HG03342 (cell line): ENCODE results near the gene SH3RF3.
"Not testable (repeated sequence)": the region's sequence is repeated elsewhere in the genome, so short reads cannot be mapped to it uniquely, and the experiment has no call there.

Experiments used
- ATAC-seq: cut with Tn5 transposase; IDR thresholded peaks from one replicate; pipeline ENCODE4 v1.9.1; 2021; ENCODE audit warnings: mild to moderate bottlenecking, moderate library complexity; ENCODE audit not compliant: unreplicated experiment

Gene SH3RF3

DNA sequence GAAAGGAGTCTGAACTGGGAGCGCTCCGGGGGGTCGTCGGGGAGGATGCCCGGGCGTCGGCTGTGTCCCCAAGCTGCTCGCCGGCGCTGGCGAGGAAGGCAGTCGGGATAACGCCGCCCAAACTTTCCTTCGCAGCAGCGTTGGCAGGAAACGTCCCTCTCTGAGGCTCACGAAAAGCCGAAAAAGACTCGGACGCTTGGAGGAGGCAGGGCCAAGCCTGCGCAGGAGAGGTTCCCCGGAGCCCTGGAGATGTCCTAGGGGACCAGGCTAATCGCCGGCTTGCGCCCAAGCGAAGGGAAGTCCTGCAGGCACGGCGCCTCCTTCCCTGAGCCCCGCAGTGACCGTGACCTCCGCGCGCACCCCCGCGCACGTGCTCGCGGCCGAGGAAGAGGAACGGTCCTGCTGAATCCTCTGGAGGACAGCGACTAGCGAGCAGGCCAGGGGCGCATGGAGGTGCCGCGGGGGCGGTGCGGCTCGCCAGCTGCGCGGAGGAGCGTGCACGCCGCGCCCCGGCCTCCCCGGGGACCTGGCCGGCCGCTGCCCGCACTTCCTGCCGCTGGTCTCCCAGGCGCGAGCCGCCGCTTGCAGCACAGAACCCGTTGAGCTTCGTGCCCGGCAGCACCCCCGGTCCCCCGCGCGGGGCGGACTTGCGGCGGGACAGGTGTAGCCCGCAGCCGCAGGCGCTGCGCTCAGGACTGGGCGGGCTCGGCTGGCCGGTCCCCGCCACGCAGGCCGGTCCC, at the start of gene SH3RF3:
Gene SH3RF3, plus strand, starts transcription at position 590 of the 740 bp plus-strand sequence.
- ATAC-seq: peak; percentile 21

GRCh38 chr2:109079590-109079989, 49.4 kb upstream of the SH3RF3 start:
- no peak for ATAC-seq

DNA sequence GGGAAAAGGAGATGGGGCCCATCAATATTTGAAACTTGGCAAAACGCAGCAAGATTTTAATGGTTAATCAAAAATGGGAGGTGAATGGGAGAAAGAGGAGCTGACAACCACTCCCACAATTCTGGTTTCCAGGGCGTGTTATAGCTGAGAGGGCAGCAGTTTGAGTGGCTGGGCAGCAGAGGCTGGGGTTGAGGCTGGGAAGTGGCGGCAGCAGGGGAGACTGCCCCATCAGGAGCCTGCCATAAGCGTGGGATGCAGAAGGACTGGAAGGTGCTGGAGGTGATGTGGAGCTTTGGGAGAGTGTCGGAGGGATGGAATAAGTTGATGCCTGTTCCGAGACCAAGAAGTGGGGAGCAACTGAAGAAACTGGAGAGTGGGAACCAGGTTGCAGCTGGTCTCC, 48.9 kb upstream of the SH3RF3 start:
- no peak for ATAC-seq

DNA sequence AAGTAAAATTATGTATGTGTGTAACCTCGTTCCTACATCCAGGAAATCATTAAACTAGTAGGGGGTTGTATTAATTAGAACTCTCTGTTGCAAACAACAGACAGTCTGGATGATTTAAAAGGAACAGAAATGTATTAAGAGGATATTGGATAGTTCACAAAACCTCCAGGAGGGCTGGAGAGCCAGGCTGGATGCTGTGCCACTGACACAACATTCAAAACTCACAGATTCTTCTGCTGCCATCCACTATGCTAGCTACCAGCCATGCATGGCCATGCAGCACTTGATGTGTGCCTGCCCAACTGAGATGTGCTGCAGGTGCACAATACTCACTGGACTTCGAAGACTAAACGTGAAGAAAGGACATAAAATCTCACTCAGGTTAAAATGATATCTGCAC, 48.2 kb upstream of the SH3RF3 start:
- no peak for ATAC-seq

GRCh38 chr2:109081374-109081773, 47.6 kb upstream of the SH3RF3 start:
- ATAC-seq: no peak

DNA sequence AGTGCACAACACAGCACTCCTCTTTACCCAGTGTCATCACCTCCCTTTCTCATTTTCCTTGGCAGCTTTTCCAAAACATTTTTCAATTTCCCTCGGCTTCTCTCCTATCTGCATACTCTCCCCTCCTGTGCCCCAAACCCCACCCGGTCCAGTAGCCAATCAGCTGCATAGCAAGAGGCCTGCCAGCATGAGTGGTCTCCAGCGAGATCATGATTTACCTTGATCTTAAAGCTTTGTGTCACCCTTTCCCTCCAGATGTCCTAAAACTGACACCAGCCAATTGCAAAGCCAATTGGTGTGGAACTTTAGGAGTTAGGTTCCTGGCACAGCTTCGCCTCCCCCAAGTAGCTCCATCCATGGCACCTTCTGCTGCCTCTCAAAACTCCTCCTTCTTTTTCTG, 45.2 kb upstream of the SH3RF3 start:
- ATAC-seq: no peak

GRCh38 chr2:109084341-109084740, 44.7 kb upstream of the SH3RF3 start:
- no peak for ATAC-seq

DNA sequence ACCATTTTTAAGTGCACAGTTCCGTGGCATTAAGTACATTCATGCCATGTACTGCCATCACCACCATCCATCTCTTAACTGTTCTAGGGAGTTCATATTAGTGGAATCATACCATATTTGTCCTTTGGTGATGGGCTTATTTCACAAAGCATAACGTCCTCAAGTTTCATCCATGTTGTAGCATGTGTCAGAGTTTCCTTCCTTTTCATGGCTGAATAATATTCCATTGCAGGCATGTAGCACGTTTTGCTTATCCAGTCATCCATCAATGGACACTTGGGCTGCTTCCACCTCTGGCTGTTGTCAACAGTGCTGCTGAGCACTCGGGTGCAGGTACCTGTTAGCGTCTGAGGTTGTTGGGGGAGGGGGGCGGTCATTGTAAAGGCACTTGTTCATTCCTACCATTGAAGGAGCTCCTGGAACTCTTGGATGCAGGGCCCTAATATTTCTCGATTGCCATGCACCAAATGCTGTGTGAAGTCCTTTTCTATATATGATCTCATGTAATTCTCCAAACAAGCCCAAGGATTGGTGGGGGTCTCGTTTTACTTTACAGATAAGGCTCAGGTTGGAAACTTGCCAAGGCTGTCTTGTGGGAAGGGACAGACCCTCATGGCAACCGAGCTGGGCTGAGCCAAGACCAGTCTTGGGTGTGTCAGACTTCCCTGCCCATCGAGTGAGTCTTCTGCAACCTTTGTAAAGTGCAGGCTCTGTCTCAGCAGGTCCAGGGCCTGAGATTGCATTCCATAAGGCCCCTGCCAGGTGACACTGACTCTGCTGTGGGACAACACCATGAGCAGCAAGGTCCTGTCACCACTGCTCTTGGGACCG, 42.9 kb upstream of the SH3RF3 start:
- no peak for ATAC-seq

- no peak for ATAC-seq
These were observed 42.3 kb upstream of the SH3RF3 start for GRCh38 chr2:109086743-109087020.

GRCh38 chr2:109087055-109087663, 41.8 kb upstream of the SH3RF3 start:
- no peak for ATAC-seq

DNA sequence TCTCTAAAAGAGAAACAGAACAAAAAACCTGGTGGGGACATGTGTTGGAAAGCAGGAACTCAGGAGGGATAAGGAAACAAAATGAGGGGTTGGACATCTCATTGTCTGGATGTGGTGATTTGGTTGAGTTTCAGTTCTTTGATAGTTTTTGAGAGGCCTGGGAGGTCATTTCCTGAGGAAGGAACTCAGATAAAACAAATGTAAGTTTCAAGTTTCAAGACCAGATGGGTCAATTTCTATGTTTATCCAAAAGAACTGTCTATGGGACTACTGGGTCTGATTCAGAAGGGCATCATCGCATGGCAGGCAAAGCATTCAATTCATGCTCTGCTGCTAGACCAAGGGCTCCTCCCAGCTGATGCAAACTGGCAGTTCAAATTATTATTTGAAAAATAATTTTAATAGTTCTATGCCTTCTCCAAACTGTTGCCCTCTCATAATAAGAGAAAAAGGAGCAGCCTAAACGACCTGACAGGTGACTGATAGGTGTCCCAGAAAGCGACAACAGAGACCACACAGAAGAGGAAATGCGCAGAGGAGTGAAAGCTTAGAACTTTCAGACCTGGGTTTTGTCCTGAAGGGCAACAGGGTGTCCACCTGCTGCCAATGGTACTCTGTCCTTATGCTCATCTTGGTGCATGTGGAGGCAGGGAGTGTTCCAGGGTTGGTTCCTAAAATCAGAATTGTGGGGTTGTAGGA, 39.3 kb upstream of the SH3RF3 start:
- ATAC-seq: no peak

GRCh38 chr2:109091526-109091925, 37.5 kb upstream of the SH3RF3 start:
- no peak for ATAC-seq

DNA sequence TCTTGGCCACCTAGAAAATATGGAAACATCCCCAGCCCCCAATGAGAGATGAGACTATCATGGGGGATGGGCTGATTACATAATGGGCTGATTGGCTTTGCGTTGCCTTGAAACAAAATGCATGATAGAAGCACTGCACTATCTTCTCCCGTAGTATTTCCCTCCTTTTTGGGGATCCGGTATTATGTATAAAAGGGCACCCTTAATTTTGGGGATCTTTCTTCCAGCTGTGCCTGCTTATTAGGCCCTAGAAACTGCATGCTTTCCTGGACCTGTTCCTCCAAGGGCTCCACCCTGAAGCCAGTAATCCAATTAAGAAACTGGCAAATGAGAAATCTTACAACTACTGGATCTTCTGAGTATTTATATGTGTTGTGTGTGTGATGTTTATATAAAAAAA, 34.9 kb upstream of the SH3RF3 start:
- no peak for ATAC-seq

- ATAC-seq: no peak
These were observed 30.6 kb upstream of the SH3RF3 start for GRCh38 chr2:109098251-109098920.

DNA sequence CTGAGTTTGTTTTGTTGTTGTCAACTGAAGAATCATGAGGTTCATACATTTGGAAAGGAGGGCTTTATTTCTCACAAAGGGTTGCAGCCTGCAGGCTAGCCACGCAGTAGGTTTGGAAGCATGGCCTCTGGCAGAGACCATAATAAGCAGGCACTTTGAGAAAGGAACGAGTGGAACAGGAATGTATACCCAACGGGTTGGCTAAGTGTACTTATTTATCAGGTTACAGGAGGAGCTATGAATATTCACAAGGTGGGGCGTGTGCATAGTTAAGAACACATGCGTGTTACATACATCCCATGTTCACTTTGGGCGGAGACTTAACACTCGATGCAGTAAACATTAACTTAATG, 30.1 kb upstream of the SH3RF3 start:
- ATAC-seq: no peak

- no peak for ATAC-seq
These were observed 26.3 kb upstream of the SH3RF3 start for GRCh38 chr2:109102588-109103233.

DNA sequence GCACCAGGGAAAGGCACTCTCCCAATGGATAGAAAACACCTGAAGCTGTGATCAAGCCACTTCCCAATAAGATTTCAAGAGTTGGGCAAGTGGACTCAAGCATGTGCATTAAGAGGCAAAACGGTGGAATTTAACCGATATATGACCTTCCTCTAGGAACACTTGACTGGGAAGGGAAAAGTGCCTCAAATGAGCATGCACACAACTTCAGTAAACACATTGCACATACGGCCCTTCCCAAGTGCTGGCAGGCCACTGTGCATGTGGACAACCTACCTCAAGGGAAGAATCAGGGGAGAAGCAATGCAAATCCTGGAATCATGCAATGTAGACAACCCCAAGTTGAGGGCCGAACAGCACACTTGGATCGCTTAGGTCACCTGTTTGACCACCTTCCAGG, 23.9 kb upstream of the SH3RF3 start:
- no peak for ATAC-seq

GRCh38 chr2:109108740-109109139, 20.3 kb upstream of the SH3RF3 start:
- ATAC-seq: no peak

- no peak for ATAC-seq
These were observed 19.7 kb upstream of the SH3RF3 start for GRCh38 chr2:109109342-109109741.

DNA sequence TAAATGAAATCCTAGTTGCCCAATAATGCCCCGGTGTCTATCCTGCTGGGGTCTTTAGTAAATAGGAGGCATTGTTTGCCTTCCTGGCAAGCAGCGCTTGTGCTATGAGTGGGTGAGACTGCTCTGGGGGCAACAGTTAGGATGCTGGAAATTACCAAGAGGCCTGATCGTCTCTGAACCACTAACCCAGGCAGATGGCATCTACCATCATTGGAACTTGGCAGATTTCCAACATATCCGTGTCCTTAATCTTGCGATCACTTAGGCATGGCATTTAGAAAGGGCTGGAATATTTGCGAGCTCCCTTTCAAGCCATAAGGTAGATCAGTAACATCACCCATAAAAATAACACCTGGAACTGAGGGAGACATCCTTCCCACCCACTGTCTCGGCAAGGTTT, 18.8 kb upstream of the SH3RF3 start:
- no peak for ATAC-seq

- not testable (repeated sequence) for ATAC-seq
These were observed 11.8 kb upstream of the SH3RF3 start for GRCh38 chr2:109117181-109117580.
